NCI-H2171 treated with DMSO at 0.1 percent for 48 hours (cell line): Measurements from ENCODE around the gene TRIM40.

Experiments used
- DNase-seq: peaks from one replicate; lab custom pipeline; 2025; lab: John Stamatoyannopoulos, UW

The TRIM40 gene

DNA sequence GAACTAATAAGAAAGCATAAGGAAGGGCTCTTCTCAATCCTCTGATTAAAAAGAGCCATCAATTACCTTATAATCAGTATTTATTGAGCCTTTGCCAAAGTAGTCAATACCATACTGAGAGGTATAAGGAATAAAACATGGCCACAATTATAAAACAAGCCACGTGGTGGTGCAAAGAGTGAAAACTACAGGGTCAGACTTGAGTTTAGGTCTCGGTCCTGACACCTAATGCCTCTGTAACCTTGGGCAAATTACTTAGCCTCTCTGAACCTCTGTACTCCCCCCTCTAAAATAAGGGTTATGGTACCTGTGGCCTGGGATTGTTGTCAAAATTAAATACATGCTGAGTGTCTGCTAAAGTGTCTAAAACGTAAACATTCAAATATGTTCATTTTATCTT, 13.3 kb downstream of the TRIM40 start:
- no peak for DNase-seq

DNA sequence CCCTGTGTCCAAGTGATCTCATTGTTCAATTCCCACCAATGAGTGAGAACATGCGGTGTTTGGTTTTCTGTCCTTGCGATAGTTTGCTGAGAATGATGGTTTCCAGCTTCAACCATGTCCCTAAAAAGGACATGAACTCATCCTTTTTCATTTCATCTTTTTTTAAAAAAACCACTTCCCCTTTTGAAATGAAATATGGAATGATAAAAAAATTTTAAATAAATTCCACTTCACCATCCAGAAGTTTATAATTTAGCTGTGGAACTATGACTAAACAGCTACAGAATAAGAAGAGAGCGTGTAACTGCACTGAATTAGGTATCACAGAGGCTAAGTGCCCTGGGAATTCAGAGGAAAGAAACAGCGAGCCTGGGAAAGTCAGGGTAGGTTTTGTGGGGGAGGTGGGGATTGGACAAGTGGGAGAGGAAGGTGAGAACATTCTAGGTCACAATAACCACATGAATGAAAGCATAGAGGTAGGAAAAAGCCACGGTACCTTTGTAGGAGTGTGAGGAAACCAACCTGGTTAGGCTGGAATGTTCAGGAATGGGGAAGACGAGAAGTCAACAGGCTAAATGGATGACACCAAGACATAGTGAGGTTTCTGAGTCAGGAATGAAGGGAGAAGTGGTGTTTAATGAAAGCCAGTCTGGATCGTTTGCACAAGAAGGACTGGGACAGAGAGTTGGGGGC, 14.1 kb downstream of the TRIM40 start:
- DNase-seq, result no peak

DNA sequence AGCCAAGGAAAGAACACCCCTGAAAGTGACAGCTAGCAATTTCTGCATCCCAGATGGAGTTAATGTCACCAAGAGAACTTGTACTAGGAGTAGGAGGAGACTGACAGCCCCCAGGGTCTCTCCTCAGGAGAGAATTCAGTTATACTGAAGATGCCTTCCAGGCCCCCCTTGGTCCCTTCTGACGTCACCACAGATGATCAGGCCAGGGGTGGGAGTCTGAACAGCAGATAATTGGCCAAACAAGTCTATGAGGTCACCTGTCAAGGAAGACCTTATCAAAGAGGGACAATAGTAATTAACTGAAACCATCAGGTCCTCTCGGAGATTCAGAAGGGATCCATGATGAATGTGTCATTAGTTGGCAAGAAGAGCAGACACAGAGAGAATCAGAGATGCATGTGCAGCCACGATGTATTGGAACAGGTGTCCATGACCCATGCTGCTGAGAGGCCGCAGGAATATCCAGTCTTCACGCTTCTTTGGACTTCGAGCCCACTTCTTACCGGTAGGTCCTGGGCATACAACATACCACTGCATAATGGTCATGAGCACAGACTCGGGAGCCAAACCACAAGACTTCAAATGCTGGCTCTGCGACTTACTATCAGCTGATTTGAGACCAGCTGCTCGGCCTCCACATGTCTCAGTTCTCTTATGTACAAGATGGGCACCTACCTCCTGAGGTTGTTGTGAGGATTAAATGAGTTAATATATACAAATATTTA, 14.9 kb downstream of the TRIM40 start:
- no peak for DNase-seq

DNA sequence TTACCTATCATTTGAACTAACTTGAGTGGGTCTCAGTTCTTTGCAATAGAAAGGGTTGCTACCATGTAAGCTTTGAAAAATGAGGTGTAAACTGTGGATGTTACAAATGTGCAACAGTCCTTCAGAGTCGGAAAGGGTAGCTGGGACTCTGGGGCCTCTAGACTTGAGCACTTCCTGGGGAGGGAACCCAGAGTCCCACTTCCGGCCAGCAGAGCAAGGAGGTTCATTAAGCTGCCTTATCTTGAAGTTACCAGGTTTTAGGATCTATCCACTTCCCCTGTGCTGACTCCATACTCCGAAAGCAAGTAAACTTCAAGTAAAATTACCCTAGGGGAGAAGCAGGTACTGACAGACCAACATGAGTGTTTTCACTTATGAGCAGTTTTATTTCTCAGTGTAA, 15.6 kb downstream of the TRIM40 start:
- DNase-seq, result no peak

- DNase-seq, result no peak
These were observed 16.2 kb downstream of the TRIM40 start for GRCh38 chr6:30152016-30152673.

- no peak for DNase-seq
These were observed 17.1 kb downstream of the TRIM40 start for GRCh38 chr6:30152910-30153610.

GRCh38 chr6:30154061-30154460, 18.1 kb downstream of the TRIM40 start:
- DNase-seq, result no peak

GRCh38 chr6:30154709-30155519, 19.0 kb downstream of the TRIM40 start:
- DNase-seq, result no peak

DNA sequence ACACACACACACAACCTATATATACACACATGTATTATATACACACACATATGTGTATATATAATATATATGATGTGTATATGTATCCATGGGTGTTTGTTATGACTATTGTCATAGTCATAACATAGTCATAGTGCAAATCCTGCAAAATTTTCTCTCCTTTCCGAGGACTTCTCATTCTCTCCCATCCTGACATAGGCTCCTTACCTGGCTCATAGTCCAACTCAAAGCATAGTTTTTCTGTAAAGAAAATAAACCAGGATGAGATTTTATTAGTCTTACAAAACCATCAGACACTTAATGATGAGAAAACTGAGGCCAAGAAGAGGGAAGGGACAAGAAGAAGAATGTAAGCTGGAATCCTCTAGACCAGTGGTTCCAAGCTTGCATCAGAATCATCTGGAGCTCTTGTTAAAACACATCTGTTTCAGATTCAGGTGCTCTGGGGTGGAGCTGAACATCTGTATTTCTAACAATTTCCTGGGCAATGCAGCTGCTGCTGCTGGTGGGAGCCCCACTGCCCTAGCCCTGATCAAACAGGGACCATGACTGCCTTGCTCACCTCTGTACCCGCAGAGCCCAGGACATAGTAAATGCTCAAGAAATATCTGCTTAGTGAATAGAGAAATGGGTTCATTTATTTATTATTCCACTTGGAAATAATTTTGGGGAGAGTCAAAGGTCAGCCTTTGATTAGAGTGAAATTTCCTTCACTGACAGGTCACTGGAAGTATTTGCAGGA, 19.8 kb downstream of the TRIM40 start:
- no peak for DNase-seq

- DNase-seq, result no peak
These were observed 20.3 kb downstream of the TRIM40 start for GRCh38 chr6:30156262-30156599.

DNA sequence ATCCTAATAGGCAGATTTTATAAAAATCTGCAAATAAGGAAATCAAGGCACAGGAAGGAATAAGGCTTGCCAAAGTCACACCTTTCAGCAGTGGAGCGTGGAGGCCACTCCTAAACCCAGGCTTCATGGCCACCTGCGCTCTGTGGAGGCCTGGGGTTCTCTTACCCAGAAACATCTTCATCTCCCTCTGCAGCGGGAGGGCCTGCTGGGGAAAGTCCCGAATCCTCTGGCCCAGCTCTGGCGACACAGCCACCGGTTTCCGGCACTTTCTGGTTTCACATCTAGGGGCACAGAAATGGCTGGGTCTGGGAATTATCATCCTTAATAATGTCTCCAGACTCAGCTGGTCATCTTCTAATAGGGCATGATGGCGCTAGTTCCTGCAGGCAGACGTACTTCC, 20.8 kb downstream of the TRIM40 start:
- DNase-seq, result no peak

- no peak for DNase-seq
These were observed 21.6 kb downstream of the TRIM40 start for GRCh38 chr6:30157581-30157980.

DNA sequence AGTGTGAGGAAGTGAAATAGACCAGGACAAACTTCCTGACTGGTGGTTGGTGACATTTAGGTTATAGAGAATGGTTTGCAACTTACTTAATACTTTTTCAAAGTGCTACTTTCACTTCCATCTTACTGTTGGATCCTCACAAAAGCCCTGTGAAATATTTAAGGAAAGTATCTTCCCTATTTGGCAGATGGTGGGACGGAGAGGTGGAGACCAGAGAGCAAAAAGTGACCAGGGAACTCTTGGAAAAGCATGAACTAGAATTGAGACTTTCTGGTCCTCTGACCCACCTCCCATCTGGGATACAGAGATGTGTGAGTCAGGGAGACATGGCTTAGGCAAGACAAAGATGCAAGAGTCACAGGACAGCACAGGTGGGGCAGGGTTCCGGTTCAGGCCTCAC, 22.1 kb downstream of the TRIM40 start:
- DNase-seq, result no peak

DNA sequence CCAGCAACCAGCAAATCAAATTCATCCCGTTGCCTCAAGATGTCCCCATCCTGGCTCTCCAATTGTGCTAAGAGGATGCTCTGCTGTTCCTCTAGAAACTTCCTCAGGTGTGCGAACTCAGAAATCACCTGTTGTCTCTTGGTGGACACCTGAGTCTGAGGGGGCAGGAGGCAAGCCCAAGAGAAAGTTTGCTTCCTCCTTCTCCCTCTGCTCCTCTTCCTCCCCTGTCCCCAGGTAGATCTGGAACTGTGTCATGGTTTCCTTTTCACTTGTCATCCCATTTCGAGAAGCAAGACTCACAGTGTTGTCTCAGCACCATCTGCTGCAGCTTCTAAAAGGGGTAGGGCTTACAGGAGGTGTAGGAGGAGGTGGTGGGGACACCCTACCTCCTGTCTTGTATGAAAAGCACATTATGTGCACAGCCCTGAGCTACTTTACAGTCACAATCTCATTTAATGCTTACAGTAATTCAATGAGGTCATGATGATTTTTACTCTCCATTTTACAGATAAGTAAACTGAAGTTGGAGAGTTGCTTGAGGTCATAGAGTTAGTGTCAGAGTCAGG, 22.6 kb downstream of the TRIM40 start:
- no peak for DNase-seq

DNA sequence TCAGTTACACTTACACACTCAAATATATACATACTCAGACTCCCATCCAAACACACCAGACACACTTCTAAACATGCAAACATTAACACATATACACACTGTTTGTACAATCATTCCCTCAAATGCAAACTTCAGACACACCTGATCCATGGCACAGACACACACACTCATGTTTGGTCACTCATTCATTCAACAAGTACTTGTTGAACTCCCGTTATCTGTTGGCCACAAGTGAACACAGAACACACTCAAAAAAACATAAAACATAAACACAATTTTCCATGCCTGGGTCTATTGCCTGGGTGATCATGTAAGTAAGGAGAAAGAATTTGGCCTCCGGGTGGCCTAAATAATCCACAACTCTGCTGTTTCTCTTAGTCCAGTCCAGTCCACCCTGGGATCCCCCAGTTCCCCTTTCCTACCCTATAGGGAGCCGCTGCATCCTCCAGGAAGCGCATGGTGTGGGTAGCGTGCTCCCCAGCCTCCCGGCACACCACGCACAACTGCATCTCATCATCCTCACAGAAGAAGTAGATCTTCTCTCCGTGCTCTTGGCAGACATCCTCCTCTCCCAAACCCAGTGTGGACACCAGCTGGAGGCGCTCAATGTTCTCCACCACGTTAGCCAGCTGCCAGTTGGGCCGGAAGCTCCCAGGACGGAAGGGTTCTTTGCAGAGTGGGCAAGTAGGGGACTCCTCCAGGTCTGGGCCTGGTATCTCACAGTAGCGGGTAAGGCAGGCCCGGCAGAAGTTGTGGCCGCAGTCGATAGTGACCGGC, 24.3 kb downstream of the TRIM40 start:
- no peak for DNase-seq

DNA sequence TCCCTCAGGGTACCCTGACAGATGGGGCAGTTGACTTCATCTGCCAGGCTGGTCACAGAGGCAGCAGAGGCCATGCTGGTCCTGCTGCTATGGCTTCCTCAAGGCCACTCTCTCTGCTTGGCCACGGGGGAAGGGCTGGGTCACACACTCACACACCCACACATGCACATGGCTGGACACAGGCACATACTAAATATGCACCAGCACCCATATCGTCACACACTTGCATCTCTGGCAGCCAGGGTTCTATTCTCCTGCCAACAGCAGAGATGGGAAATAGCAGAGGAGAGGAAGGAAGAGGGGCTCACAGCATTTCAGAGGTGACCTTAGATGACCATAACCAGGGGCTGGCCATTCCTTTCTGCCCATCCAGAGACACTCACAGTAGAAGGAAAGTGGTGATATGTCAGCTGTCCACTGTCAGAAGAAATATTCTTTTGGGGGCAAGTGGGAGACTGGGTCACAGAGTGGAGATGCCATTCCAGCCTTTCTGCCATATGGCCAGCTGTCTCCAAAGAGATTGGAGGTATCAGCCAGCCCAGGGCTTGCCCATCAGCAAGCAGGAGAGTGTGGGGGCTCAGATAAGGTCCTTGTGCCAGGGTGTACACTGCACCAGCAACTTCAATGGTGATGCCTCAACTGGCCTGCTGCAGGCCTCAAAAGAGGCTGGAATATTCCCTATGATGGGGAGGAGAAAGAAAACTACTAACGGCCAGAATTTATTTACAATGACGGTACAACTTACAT, 25.0 kb downstream of the TRIM40 start, which contains the start of gene TRIM10:
TRIM10 (minus strand) TSS at position 427 of the 747 bp plus-strand sequence; CDS start at position 74, 353 bp downstream.
- DNase-seq, result no peak

DNA sequence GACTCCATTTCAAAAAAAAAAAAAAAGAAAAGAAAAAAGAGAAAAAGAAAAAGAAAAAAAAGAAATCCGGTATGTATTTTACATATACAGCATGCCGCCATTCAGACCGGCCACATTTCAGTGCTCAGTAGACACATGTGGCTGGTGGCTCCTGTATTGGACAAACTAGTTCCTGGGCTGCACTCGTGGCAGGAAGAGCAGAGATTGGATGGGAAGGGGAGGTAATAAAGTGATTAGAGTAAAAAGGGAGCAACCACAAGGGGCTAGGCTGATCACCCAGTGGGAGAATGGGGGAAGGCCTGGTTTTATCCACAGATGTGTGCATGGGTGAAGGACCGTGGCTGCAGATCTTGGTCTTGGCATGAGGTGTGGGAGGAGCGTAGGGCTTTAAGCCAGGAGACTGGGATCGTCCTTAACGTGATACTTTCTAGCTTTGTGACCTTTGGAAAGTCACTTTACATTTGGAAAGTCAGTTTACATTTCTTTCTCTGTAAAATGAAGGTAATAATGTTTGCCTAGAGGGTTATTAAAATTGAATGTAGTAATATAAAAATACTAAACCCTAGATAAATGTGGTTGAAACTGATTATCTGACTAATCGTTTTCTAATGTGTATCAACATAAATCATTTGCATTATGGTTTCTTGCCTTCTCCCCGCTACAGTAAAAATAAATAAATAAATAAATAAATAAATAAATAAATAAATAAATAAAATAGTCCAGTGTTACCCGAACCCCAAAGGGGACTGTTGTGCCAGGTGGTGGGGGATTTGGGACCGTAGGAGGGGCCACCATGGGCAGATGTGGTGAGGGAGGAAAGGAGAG, 26.5 kb downstream of the TRIM40 start:
- no peak for DNase-seq
